Measurements from ENCODE around the gene BTBD9. TPM values are rescaled to one million over a fixed set of nuclear protein-coding genes. Genes with fewer than 3 reads are reported as not detected.

Gene BTBD9
- total RNA-seq, 1 experiment from 2014 or later: 10.8 TPM

DNA sequence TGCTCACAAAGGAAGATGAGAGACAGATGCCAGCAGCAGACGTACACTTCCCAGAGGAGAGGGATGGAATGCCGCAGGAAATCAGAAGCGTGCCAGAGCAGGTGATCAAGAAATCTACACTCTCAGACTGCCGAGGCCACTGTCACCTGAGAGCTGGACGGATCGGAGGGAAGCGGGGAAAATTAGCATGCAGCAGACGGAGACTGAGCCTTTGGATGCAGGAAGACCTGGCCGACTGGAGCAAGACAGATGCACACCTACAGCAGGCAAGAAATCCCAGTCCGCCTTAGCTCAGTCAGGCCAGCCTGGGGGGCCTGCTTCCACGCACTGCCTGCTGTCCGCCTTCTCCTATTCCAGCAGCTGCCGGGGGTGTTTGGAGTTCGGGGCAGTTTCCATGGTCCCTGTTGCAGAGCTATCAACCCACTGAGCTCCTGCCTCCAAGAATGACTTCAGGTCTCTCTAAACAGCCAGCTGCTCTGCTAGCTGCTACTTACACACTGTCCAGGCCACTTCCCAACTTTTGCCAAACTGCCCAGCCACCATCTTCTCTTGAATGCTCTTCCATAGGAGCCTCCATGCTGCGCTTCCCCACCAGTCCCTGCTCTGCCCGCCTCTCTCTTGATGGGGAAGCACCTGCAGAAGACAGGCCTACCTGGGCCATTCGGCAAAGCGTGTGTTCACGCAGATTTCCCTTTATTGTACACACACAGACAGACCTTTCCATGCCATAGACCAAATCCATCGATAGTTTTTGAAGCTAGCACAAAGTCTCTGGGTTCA lies 451.7 kb downstream of the BTBD9 start:
- BruUV-seq (replicated peaks): no TSS peak
- CTCF ChIA-PET: no interaction called here
- no peak for DNase-seq

DNA sequence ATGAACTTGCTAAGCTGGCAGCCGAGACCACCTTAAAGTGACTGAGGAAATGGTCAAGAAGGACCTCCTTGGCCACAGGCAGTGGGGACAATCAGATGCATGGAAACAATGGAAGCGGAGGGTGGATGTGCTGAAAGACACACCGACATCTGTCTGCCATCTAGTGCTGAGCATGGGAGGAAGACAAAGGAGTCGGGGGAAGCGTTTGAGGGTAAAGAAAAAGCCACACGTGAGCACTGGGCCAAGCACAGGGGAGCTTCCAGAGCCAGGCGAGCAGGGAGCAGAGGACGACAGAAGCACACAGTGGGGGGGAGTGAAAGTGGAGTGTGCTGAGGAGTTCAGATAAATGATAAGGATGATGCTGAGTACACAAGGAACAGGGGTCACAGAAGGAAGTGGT lies 452.4 kb downstream of the BTBD9 start:
- POLR2A ChIA-PET (ENCODE audit: unreplicated experiment): no interaction called here
- no peaks in the 10 kb centered on the region for H3F3A ChIP-seq (ENCODE audit: insufficient read depth, low read depth)
- no peaks in the 10 kb centered on the region for H3K27me3 ChIP-seq (ENCODE audit: insufficient read depth, low read depth)
- intact Hi-C loops (cut with micrococcal nuclease; ENCODE audit: unreplicated experiment): no loop called here
- no peaks in the 10 kb centered on the region for H4K20me1 ChIP-seq (ENCODE audit: insufficient read depth)
- no peaks in the 10 kb centered on the region for H3K79me2 ChIP-seq (ENCODE audit: low read depth)
- no peaks in the 10 kb centered on the region for H3K9me2 ChIP-seq (ENCODE audit: insufficient read depth)
- no peak for DNase-seq
- CTCF ChIA-PET: no interaction called here
- BruUV-seq (replicated peaks): no TSS peak
- no peaks in the 10 kb centered on the region for H3K9me3 ChIP-seq (ENCODE audit: insufficient read depth, low read depth)
- no peak overlapping the region for H3K4me2 ChIP-seq
- H3K4me3 ChIP-seq: no peak overlapping the region
- TF ChIP-seq, protein P1, sequence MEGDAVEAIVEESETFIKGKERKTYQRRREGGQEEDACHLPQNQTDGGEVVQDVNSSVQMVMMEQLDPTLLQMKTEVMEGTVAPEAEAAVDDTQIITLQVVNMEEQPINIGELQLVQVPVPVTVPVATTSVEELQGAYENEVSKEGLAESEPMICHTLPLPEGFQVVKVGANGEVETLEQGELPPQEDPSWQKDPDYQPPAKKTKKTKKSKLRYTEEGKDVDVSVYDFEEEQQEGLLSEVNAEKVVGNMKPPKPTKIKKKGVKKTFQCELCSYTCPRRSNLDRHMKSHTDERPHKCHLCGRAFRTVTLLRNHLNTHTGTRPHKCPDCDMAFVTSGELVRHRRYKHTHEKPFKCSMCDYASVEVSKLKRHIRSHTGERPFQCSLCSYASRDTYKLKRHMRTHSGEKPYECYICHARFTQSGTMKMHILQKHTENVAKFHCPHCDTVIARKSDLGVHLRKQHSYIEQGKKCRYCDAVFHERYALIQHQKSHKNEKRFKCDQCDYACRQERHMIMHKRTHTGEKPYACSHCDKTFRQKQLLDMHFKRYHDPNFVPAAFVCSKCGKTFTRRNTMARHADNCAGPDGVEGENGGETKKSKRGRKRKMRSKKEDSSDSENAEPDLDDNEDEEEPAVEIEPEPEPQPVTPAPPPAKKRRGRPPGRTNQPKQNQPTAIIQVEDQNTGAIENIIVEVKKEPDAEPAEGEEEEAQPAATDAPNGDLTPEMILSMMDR (conservative IDR thresholded peaks at IDR 0.05): no peak
- no peak for TF ChIP-seq EZH2 (IDR thresholded peaks at IDR 0.05; ENCODE audit: low read depth)
- H3K27ac ChIP-seq: no peak overlapping the region
- H3K4me1 ChIP-seq (replicated peaks; ENCODE audit: insufficient read depth): no peaks in the 10 kb centered on the region
- H3K36me3 ChIP-seq (ENCODE audit: low read depth): no peaks in the 10 kb centered on the region
- no peak overlapping the region for H2AFZ ChIP-seq

More for the DNA sequence above, 451.7 kb downstream of the BTBD9 start:
- Histone ChIP-seq H3K4me1 (replicated peaks; ENCODE audit: insufficient read depth) (no peaks in the 10 kb centered on the region), H3K4me2 (no peak overlapping the region), H3K79me2 (ENCODE audit: low read depth) (no peaks in the 10 kb centered on the region), H3F3A (ENCODE audit: insufficient read depth, low read depth) (no peaks in the 10 kb centered on the region), H4K20me1 (ENCODE audit: insufficient read depth) (no peaks in the 10 kb centered on the region), H3K27ac (no peak overlapping the region), H3K36me3 (ENCODE audit: low read depth) (no peaks in the 10 kb centered on the region), H3K9me2 (ENCODE audit: insufficient read depth) (no peaks in the 10 kb centered on the region), H3K4me3 (no peak overlapping the region), H3K27me3 (ENCODE audit: insufficient read depth, low read depth) (no peaks in the 10 kb centered on the region), H2AFZ (no peak overlapping the region), H3K9me3 (ENCODE audit: insufficient read depth, low read depth) (no peaks in the 10 kb centered on the region)
- intact Hi-C loops (cut with micrococcal nuclease; ENCODE audit: unreplicated experiment): no loop called here
- POLR2A ChIA-PET (ENCODE audit: unreplicated experiment): no interaction called here
- TF ChIP-seq, protein P1 (conservative IDR thresholded peaks at IDR 0.05): no peak
- no peak for TF ChIP-seq EZH2 (IDR thresholded peaks at IDR 0.05; ENCODE audit: low read depth)

DNA sequence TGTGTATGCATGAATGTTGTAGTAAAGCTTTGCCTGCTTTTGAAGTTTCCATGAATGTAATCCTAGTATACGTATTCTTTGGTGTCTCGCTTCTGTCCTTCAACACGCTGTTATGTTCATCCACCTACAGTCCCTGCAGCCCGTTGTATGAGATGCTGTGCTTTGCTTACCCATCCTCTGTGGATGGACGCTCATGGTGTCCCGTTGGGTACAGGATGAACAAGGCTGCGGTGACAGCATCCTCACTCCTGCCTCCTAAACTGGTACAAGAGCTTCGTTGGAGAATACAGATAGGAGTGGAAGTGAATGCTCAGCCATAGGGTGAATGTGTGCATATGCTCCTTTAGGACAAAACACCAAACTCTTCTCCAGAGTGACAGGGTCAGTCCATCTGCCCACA lies 454.0 kb downstream of the BTBD9 start:
- Histone ChIP-seq H3K36me3 (ENCODE audit: low read depth) (no peaks in the 10 kb centered on the region), H3F3A (ENCODE audit: insufficient read depth, low read depth) (no peaks in the 10 kb centered on the region), H3K27ac (no peak overlapping the region), H3K4me2 (no peak overlapping the region), H3K4me3 (no peak overlapping the region), H3K79me2 (ENCODE audit: low read depth) (no peaks in the 10 kb centered on the region), H3K27me3 (ENCODE audit: insufficient read depth, low read depth) (no peaks in the 10 kb centered on the region), H3K9me3 (ENCODE audit: insufficient read depth, low read depth) (no peaks in the 10 kb centered on the region), H3K9me2 (ENCODE audit: insufficient read depth) (no peaks in the 10 kb centered on the region), H4K20me1 (ENCODE audit: insufficient read depth) (no peaks in the 10 kb centered on the region), H2AFZ (no peak overlapping the region), H3K4me1 (replicated peaks; ENCODE audit: insufficient read depth) (no peaks in the 10 kb centered on the region)
- CTCF ChIA-PET: no interaction called here
- no TSS peak for BruUV-seq (replicated peaks)
- DNase-seq: no peak
- intact Hi-C loops (cut with micrococcal nuclease; ENCODE audit: unreplicated experiment): no loop called here
- no peak for TF ChIP-seq EZH2 (IDR thresholded peaks at IDR 0.05; ENCODE audit: low read depth)
- TF ChIP-seq, protein P1 (conservative IDR thresholded peaks at IDR 0.05): no peak
- POLR2A ChIA-PET (ENCODE audit: unreplicated experiment): no interaction called here

Measured in PC-9 (cell line).